ENCODE measurements around the gene RPS3. TPM values are rescaled to one million over a fixed set of nuclear protein-coding genes. Genes with fewer than 3 reads are reported as not detected.

RPS3 gene
- total RNA-seq, 1 experiment from 2014 or later: 3,765 TPM

DNA sequence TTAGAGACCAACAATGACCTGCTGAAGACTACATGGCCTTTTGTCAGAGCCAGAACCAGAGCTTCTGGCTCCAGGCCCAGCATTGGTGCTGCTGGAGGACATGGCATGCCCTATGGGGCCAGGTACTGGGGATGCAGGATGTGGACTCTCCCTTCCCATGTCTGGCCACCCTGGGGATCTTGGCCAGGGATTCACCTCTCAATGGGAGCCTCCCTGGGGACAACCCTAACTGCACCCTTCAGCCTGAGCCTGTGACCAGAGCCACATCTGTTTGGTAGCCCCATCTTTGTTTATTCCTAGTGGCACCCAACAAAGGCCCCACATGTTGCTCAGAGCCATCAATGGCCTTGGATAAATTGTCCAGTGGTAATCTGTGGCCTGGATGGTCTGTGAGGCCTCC lies 27.9 kb downstream of the RPS3 start:
- H3K27ac Mint-ChIP-seq: no peak overlapping the region; a peak in 1 of 7 replicates
- no peak for DNase-seq
- peaks cover 16 to 24% of the 10 kb centered on the region in 2 experiments for H3K9me3 Mint-ChIP-seq
- Histone ChIP-seq H2AK5ac (ENCODE audit: insufficient read length, low read length) (no peak overlapping the region), H3K14ac (ENCODE audit: insufficient read depth, low read length) (no peak overlapping the region), H2BK15ac (ENCODE audit: low read depth, low read length) (no peak overlapping the region), H3K23me2 (ENCODE audit: insufficient read length, low read depth, low read length, poor library complexity, severe bottlenecking) (peaks cover 6% of the 10 kb centered on the region), H4K20me1 (ENCODE audit: control insufficient read depth, insufficient read depth, insufficient read length) (no peaks in the 10 kb centered on the region), H2BK12ac (ENCODE audit: insufficient read length, low read depth, low read length) (no peak overlapping the region), H3K9me3 (ENCODE audit: control insufficient read depth, low read depth, low read length) (peaks cover 10% of the 10 kb centered on the region), H3K9ac (ENCODE audit: extremely low read depth, insufficient read length, low read length) (no peak overlapping the region), H3K23ac (ENCODE audit: insufficient read length, low read depth, low read length) (no peak overlapping the region), H3K18ac (ENCODE audit: insufficient read length, low read depth, low read length) (no peak overlapping the region), H3K56ac (ENCODE audit: insufficient read length, low read depth, low read length) (no peak overlapping the region), H4K91ac (ENCODE audit: insufficient read length, low read depth, low read length) (no peak overlapping the region), H4K5ac (ENCODE audit: insufficient read length, low read depth, low read length) (no peak overlapping the region), H3T11ph (ENCODE audit: low read length) (no peak overlapping the region), H3K27me3 (ENCODE audit: insufficient read depth, low read length) (peaks cover 34% of the 10 kb centered on the region), H2BK120ac (ENCODE audit: low read depth, low read length, poor library complexity, severe bottlenecking) (no peak overlapping the region), H3K4me1 (ENCODE audit: insufficient read depth, low read length) (no peaks in the 10 kb centered on the region), H4K8ac (replicated peaks; ENCODE audit: insufficient read length, low read depth, low read length) (no peak overlapping the region), H2BK20ac (ENCODE audit: low read depth, low read length, poor library complexity, severe bottlenecking) (no peak overlapping the region), H3K4ac (ENCODE audit: low read depth, low read length) (no peak overlapping the region), H2BK5ac (ENCODE audit: insufficient read length, low read length) (no peak overlapping the region), H2AFZ (ENCODE audit: low read length) (no peak overlapping the region), H3K4me2 (ENCODE audit: insufficient read depth, insufficient read length, low read length) (no peak overlapping the region), H3K79me2 (ENCODE audit: insufficient read depth, low read length) (no peaks in the 10 kb centered on the region), H3K79me1 (ENCODE audit: insufficient read depth, low read depth, low read length, poor library complexity, severe bottlenecking) (no peaks in the 10 kb centered on the region), H3K27ac (ENCODE audit: insufficient read length, low read depth, low read length) (no peak overlapping the region)
- peaks cover 10 to 21% (median 14%) of the 10 kb centered on the region in 3 experiments for H3K36me3 Mint-ChIP-seq (ENCODE audit: insufficient read depth in 1 of 3, low read depth in 3 of 3)
- peaks cover 43% of the 10 kb centered on the region for H3K27me3 Mint-ChIP-seq (ENCODE audit: low read depth)
- H3K4me3 Mint-ChIP-seq: no peak overlapping the region
- H3K4me1 Mint-ChIP-seq: peaks cover 19 to 26% of the 10 kb centered on the region in 2 experiments
- TF ChIP-seq, protein P1, sequence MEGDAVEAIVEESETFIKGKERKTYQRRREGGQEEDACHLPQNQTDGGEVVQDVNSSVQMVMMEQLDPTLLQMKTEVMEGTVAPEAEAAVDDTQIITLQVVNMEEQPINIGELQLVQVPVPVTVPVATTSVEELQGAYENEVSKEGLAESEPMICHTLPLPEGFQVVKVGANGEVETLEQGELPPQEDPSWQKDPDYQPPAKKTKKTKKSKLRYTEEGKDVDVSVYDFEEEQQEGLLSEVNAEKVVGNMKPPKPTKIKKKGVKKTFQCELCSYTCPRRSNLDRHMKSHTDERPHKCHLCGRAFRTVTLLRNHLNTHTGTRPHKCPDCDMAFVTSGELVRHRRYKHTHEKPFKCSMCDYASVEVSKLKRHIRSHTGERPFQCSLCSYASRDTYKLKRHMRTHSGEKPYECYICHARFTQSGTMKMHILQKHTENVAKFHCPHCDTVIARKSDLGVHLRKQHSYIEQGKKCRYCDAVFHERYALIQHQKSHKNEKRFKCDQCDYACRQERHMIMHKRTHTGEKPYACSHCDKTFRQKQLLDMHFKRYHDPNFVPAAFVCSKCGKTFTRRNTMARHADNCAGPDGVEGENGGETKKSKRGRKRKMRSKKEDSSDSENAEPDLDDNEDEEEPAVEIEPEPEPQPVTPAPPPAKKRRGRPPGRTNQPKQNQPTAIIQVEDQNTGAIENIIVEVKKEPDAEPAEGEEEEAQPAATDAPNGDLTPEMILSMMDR (conservative IDR thresholded peaks at IDR 0.05): no peak
